Keratinocyte (primary cell): ENCODE results near the gene RNH1.

ENCODE experiments used
- CTCF ChIP-seq, 3 experiments: IDR thresholded peaks in 1 of 3; conservative IDR thresholded peaks in 1 of 3; optimal IDR thresholded peaks in 1 of 3; 2 replicates in 2 of 3; 3 replicates in 1 of 3; pipeline versions ENCODE3 to v1.5.1; 2011; ENCODE audit warnings: low read length in 3 of 3, mild to moderate bottlenecking in 3 of 3, moderate library complexity in 2 of 3, control low read depth in 1 of 3, inconsistent platforms in 1 of 3; ENCODE audit not compliant: insufficient read depth in 2 of 3; ENCODE audit errors: extremely low read depth in 1 of 3
- EZH2 ChIP-seq: IDR thresholded peaks from one replicate; pipeline ENCODE4 v1.6.1; 2012; ENCODE audit warnings: inconsistent platforms, mild to moderate bottlenecking, low read length, moderate library complexity

- TF ChIP-seq CTCF (optimal IDR thresholded peaks at IDR 0.05 in 1 of 3, IDR thresholded peaks at IDR 0.05 in 1 of 3, conservative IDR thresholded peaks at IDR 0.05 in 1 of 3; ENCODE audit: extremely low read depth in 1 of 3, insufficient read depth in 2 of 3, low read length in 3 of 3) (no peak), EZH2 (no peak)
Observed at GRCh38 chr11:454043-454442, 53.0 kb downstream of the RNH1 start.
